Uterus (tissue), 2 donors: ENCODE data around the gene TGFBR3L.

Experiments used
- POLR2A ChIP-seq, 2 donors: fragments of 450-650 bp; IDR thresholded peaks; one replicate each; pipeline ENCODE4 v1.6.1; 2016; ENCODE audit warnings: antibody characterized with exemption in 2 of 2, mild to moderate bottlenecking in 1 of 2, moderate library complexity in 1 of 2
- TF ChIP-seq, protein P1 (sequence below), 4 experiments: fragments of 200-600 bp in 2 of 4; fragments of 450-650 bp in 2 of 4; sonication (generic) in 2 of 4; IDR thresholded peaks; one replicate each; pipeline ENCODE4 v1.5.1; 2016 to 2019; ENCODE audit warnings: antibody characterized with exemption in 4 of 4, mild to moderate bottlenecking in 2 of 4, moderate library complexity in 1 of 4

DNA sequence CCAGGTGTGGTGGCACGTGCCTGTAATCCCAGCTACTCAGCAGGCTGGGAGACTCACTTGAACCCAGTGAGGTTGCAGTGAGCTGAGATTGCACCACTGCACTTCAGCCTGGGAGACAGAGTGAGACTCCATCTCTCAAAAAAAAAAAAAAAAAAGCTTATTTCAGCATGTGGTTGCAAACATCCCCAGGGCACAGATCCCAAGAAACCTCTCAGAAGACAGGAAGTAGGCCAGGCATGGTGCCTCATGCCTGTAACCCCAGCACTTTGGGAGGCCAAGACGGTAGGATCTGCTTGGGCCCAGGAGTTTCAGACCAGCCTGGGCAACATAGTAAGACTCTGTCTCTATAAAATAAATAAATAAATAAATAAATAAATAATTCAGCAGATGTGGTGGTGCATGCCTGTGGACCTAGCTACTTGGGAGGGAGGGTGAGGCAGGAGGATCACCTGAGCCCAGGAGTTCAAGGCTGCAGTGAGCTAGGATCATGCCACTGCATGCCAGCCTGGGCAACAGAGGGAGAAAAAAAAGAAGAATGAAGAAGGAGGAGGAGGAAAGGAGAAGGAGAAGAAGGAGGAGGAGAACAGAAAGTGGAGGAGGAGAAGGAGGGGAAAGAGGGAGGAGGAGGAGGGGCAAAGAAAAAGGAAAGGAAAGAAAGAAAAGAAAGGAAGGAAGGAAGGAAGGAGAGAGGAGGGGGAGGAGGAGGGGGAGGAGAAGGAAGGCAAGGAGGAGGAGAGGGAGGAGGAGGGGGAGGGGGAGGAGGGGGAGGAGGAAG lies 30.6 kb upstream of the TGFBR3L start:
- TF ChIP-seq, protein P1, sequence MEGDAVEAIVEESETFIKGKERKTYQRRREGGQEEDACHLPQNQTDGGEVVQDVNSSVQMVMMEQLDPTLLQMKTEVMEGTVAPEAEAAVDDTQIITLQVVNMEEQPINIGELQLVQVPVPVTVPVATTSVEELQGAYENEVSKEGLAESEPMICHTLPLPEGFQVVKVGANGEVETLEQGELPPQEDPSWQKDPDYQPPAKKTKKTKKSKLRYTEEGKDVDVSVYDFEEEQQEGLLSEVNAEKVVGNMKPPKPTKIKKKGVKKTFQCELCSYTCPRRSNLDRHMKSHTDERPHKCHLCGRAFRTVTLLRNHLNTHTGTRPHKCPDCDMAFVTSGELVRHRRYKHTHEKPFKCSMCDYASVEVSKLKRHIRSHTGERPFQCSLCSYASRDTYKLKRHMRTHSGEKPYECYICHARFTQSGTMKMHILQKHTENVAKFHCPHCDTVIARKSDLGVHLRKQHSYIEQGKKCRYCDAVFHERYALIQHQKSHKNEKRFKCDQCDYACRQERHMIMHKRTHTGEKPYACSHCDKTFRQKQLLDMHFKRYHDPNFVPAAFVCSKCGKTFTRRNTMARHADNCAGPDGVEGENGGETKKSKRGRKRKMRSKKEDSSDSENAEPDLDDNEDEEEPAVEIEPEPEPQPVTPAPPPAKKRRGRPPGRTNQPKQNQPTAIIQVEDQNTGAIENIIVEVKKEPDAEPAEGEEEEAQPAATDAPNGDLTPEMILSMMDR (IDR thresholded peaks at IDR 0.05): no peak
- TF ChIP-seq POLR2A (IDR thresholded peaks at IDR 0.05): no peak
